ENCODE results near the gene DNAH8. TPM values are rescaled to one million over a fixed set of nuclear protein-coding genes. Genes with fewer than 3 reads are reported as not detected.

The DNAH8 gene, protein sequence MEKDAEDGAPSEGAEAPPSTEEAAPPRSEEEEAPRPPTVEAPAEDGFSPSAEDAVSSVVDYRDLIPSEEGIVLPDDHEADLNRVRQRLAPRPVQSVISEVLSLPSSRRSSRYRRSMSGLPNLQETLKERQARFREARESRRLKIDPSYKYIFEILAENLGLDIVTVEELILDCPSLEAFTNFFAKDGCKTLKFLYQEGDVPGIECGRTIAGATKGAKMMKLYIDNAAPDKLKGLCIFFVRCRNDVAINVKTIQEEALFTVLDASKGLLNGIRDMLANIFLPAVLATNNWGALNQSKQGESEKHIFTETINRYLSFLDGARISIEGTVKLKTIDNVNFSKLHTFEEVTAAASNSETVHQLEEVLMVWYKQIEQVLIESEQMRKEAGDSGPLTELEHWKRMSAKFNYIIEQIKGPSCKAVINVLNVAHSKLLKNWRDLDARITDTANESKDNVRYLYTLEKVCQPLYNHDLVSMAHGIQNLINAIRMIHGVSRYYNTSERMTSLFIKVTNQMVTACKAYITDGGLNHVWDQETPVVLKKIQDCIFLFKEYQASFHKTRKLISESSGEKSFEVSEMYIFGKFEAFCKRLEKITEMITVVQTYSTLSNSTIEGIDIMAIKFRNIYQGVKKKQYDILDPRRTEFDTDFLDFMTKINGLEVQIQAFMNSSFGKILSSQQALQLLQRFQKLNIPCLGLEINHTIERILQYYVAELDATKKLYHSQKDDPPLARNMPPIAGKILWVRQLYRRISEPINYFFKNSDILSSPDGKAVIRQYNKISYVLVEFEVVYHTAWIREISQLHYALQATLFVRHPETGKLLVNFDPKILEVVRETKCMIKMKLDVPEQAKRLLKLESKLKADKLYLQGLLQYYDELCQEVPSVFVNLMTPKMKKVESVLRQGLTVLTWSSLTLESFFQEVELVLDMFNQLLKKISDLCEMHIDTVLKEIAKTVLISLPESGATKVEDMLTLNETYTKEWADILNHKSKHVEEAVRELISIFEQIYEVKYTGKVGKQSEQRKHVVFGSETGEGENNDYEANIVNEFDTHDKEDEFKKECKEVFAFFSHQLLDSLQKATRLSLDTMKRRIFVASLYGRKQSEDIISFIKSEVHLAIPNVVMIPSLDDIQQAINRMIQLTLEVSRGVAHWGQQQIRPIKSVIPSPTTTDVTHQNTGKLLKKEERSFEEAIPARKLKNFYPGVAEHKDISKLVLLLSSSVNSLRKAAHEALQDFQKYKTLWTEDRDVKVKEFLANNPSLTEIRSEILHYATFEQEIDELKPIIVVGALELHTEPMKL (N-terminal part only)
- not detected in 5 replicates for total RNA-seq (2022; extraction: Qiagen RNA extraction; ENCODE audit: low read depth)

DNA sequence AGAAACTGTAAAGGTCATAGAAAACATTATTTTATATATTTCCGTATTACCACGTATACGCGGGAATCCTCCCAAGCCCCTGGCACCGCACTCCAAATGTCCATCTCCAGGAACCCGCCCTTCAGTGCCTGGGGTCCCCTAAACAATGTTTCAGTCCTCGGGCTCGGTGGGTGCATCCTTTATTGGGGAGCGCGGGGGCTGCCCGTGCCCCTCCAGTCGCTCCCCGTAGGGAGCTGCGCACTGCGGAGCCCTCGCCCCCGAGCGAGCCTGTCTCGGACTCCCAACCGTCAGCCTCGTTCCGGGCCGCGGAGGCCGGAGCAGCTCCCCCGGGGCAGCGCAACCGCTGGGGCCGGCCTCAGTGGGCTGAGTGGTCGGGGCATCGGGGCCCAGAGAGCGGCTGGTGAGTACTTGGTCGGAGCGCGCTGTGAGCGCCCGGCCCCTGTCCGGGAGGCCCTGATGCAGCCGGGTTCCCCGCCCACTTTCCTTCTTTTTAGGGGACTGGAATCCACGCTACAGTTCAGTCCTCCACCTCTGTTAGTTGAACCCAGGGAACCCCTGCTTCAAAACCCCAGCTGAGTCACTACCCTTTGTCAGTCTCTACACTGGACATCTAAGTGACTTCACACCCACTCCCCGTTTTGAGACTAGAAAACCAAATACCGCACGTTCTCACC lies at the start of gene DNAH8:
Gene DNAH8, plus strand, starts transcription at position 296 of the 674 bp plus-strand sequence. CDS start 7,499 bp downstream, outside the sequence.

DNA sequence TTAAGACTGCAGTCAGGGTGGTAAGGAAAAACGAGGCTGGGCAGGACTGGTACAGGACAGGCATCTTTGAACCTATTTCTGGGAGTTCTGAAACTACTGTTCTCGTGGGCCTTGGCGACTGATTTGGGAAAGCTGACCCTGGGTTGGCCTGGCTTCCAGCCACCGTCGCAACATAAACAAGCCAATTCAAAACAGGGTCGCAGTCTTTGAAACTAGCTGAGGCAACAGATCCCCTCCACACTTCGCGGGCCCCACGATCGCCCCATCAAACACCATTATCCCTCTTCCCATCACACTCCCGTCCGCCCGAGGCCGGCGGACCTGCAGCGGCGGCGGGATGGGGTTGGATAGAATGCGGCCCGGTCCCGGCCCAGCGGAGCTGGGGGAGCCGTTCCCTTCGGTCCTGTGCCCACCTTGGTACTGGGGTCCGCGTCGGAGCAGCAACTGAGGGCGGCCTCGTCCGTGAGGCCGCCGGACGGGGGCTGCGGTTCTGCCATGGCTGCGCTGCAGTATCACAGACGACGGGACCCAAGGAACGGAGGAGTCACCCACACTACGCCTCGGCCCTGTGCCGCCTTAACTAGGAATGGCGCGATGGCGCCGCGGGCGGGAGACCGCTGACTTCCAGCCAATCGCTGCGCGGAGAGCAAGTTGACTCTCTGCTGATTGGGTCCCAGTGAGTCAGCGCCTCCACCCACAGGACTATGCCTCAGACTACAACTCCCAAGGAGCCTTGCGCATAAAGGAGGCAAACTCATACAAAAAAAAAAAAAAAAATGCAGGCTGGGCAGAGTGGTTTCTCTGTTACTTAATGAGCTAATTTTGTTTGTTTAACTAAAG lies 12.3 kb upstream of the DNAH8 start, which contains the start of gene GLO1:
Gene GLO1, minus strand, starts transcription at position 588 of the 840 bp plus-strand sequence. Its CDS starts 91 bp downstream, at position 497.

DNA sequence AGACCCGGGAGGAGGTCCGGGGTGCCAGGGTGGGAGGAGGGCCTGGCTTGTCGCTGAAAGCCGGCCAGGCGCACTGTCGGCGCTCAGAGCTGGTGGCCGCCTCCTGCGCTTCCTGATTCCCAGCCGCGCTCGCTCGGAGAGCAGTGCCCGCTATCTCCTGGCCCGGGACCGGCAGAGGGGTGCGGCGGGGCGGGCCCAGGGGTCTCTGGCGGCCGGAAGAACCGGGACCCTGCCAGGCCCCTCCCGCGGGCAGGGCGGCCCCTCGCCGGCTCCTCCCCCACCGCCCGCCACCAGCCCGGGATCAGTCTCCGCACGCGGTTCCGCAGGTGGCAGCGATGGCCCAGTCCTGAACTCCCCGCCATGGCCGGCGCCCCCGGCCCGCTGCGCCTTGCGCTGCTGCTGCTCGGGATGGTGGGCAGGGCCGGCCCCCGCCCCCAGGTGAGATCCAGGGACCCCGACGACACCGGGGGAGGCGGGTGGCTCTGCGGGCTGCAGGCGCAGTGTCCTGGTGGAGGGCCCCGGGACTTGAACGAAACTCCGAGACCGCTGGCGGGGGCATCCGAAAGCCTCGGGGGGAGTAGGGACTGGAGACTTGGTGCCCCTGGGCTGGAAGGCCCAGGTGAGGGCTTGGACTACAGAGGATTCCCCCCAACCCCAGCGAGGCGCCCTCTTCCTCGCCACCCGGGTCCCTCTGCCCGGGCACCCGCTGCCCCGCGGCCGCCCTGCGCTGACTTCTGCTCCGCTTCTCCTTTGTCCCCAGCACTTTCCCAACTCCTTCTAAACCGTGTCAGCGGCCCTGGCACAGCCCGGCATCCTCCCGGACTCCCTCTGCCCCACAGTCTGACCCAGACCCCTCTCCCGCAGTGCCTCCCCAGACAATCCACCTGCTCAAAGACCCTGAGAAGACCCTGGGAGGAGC lies 333.6 kb downstream of the DNAH8 start, which contains the start of gene GLP1R:
Gene GLP1R, plus strand, starts transcription at position 301 of the 919 bp plus-strand sequence. Its CDS starts 60 bp downstream, at position 361.

Other genes starting within 250 kb of the DNAH8 start
- 1.9 to 3.0 TPM (median 2.3 TPM) in 5 replicates for gene BTBD9, start 75.4 kb upstream of the DNAH8 start, total RNA-seq (2022; extraction: Qiagen RNA extraction; ENCODE audit: low read depth)
- 85.1 to 108 TPM (median 98.1 TPM) in 5 replicates for gene GLO1, start 12.2 kb upstream of the DNAH8 start, total RNA-seq (2022; extraction: Qiagen RNA extraction; ENCODE audit: low read depth)